DMS153 (cell line): ENCODE data around the gene BBC3.
"Not testable (repeated sequence)": the region's sequence is repeated elsewhere in the genome, so short reads cannot be mapped to it uniquely, and the experiment has no call there.

Source experiments
- DNase-seq: peaks from one replicate; lab custom pipeline; 2025; lab: John Stamatoyannopoulos, UW

Gene BBC3

GRCh38 chr19:47258434-47258833 lies 27.4 kb upstream of the BBC3 start:
- no peak for DNase-seq

GRCh38 chr19:47257411-47258169 lies 26.6 kb upstream of the BBC3 start:
- DNase-seq: no peak

GRCh38 chr19:47256693-47257410 lies 25.9 kb upstream of the BBC3 start:
- DNase-seq: peak; percentile 98

- DNase-seq: peak; percentile 96
Observed at GRCh38 chr19:47255879-47256692, 25.1 kb upstream of the BBC3 start, which contains the start of gene CCDC9. TSS of gene CCDC9 (plus strand) at chr19:47256525. CDS start at chr19:47258401, 1,876 bp downstream.

GRCh38 chr19:47253970-47254369 lies 23.0 kb upstream of the BBC3 start:
- no peak for DNase-seq

- no peak for DNase-seq
Observed at GRCh38 chr19:47253467-47253881, 22.5 kb upstream of the BBC3 start.

- DNase-seq: not testable (repeated sequence)
Observed at GRCh38 chr19:47253016-47253415, 22.0 kb upstream of the BBC3 start.

DNA sequence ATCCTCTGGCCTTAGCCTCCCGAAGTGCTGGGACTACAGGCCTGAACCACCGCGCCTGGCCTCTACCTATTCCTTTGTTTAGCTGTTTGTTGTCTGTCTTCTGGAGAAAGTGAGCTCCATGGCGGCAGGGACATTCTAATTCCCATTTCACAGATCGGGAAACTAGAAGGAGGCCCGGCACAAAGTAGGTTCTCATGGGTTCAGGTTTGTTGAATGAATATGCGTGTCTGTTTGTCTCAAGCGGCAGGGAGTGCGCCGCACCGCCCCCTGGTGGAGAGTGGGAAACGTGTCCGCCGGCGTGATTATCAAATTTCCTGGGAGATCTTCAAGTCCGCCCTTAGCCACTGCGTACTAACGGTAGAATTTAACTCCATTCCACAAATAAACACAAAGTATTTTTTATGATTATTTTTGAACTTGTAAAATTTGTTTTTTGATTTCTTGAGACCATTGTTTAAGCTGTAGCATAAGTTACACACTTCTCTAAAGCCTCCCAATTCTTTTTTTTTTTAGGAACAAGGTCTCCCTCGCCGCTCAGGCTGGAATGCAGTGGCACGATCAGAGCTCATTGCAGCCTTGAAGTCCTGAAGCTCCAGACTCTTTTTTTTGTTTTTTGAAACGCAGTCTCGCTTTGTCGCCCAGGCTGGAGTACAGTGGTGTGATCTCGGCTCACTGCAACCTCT lies 16.4 kb upstream of the BBC3 start:
- DNase-seq: no peak

GRCh38 chr19:47243776-47244547 lies 13.0 kb upstream of the BBC3 start:
- peak; percentile 91 for DNase-seq

DNA sequence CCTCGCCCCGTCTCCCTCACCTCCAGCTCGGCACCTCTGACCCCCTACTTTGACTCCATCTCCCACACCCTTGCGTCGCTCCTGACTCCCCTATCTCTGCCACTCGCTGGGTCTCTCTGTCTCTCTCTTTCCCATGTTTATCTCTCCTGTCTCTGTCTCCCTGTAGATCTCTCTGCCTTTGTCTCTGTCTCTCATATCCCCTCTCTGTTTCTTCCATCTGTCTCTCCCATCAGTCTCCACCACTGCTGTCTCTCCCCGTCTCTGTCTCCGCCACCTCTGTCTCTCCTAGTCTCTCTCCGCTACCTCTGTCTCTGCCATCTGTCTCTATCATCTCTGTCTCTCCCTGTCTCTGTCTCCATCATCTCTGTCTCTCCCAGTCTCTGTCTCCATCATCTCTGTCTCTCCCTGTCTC lies 12.4 kb upstream of the BBC3 start:
- no peak for DNase-seq

- no peak for DNase-seq
Observed at GRCh38 chr19:47241919-47242577, 11.0 kb upstream of the BBC3 start.

DNA sequence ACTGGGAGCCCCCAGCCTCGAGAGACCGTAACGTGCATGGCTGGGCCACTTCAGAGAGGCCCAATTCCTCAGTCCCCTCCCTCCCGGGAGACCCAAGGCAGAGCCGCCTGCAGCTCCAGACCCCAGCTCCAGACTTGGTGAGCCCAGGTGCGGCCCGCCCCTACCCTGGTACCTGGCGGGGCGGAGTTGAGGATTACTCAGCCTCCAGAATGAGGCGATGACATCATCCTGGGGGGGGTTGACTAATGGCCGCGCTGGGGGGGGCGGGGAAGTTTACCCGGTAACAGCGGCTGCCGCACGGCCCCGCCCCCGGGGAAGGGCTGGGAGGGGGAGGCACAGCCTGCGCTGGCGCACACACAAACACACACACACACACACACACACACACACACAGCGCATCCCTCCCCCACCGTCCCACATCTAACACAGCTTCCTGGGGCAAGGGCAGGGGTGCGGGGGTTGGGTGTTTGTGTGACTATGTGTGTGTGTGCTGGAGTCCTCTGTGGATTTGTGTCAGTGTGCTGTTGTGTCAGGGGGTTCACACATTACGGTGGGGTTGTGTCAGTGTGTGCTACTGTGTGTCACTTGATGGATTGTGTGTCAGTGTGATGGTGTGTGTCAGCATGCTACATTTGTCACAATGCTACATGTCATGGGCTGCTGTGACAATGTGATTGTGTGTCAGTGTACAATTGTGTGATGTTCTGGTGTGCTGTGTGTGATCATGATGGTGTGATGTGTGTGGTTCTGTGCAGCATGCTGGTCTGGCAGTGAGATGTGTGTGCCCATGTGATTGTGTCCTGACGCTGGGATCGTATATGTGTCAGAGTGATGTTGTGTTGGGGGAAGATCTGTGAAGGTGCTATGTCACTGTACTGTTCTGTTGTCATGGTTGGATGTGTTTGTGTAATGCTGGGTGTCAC lies 10.3 kb upstream of the BBC3 start:
- DNase-seq: peak; percentile 79

DNA sequence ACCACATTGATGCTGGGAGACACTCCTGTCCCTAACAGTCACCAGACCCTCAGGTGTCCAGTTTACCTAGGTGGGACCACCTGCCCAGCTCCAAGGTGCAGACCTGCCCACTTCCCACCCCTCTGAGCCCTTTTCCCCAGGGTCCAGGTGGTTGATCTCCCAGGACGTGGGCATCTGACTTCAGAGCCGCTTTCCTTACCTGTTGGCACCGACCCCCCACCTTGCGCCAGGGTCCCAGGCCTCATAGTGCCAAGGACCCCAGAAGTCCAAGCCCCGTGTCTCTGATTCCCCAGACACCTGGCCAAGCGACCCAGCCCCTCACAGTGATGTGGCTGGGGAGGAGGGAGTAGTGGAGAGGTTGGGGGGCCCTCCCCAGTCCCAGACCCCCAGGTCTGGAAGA lies 9.6 kb upstream of the BBC3 start:
- DNase-seq: no peak

DNA sequence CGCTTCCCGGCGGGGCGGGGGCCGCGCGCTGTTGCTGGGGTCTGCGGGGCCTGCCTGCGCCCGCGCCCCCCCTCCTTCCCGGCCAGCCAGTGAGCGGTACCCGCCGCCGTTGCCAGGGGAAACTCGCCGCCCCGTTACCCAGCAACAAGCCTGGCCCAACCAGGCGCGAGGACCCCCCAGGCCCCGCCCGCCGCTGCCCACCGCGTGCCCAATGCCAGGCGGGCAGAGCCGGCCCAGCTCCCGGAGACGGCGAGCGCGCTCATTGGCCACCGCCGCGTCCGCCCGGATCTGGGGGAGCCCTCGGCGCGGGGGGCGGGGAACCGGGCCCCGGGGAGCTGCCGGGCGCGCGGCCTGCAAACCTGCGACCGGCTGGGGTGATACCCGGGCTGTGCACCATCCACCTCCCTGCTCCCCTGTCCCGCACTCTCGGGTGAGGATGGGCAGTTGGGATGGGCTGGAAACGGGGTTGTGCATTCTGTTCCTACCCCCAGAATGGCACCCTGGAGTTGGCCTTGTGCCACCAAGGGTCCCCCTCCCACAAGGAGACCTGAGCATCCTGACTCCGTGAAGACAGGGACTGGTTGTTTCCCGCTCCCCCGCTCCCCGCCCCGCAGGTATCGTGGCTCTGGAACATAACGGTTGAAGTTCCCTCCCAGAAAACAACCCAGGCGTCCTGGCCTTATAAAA lies 8.8 kb upstream of the BBC3 start:
- DNase-seq: no peak

GRCh38 chr19:47239152-47239551 lies 8.2 kb upstream of the BBC3 start:
- DNase-seq: no peak

- DNase-seq: no peak
Observed at GRCh38 chr19:47236072-47236675, 5.2 kb upstream of the BBC3 start.

GRCh38 chr19:47232422-47233211 lies 1.6 kb upstream of the BBC3 start:
- DNase-seq: no peak
